D721Med (cell line): ENCODE data around the gene ARHGEF10L.
"Not testable (repeated sequence)": the region's sequence is repeated elsewhere in the genome, so short reads cannot be mapped to it uniquely, and the experiment has no call there.

Experiments
- DNase-seq: peaks from one replicate; pipeline ENCODE4 v3.0.0; 2011; ENCODE audit warnings: low spot score; ENCODE audit not compliant: insufficient read length
- FAIRE-seq: peaks from 2 replicates; lab custom pipeline; 2011; peaks lifted over from hg19 to GRCh38; lab: Jason Lieb, UNC
- TF ChIP-seq, protein P1 (sequence below): IDR thresholded peaks from 2 replicates; pipeline ENCODE4 v1.5.1; 2012; ENCODE audit warnings: mild to moderate bottlenecking, control low read depth; ENCODE audit not compliant: insufficient read depth; ENCODE audit errors: missing control alignments

The ARHGEF10L gene

DNA sequence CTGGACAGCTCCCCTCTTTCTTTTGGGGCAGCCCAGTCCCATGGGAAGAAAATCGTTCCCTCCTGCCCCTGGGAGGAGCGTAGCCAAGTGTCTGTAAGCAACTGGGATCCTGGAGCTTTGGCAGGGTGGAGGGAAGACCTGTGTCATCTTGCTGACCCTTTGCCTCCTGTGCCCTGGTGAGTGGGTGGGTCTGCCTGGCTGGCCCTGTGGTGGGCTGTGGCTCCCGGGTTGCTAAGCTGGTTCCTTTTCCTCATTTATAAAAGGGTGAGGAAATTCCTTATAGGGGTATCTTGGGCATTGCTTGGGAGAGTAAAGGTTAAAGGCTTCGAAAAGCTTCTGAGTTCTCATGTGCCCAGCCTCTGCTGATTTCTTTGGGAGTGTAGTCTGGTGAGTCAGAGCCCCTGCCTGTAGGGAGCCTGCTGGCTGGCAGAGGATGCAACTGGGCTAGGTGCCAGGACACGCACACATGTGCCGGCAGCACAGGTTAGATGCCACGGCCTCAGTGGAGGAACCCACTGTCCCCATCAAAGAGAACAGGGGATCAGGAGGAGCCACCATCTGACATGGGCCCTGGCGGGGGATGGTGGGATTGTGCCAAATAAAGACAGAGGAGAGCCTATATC is 85.2 kb downstream of the ARHGEF10L start:
- no peak for DNase-seq
- FAIRE-seq, result no peak
- TF ChIP-seq, protein P1, sequence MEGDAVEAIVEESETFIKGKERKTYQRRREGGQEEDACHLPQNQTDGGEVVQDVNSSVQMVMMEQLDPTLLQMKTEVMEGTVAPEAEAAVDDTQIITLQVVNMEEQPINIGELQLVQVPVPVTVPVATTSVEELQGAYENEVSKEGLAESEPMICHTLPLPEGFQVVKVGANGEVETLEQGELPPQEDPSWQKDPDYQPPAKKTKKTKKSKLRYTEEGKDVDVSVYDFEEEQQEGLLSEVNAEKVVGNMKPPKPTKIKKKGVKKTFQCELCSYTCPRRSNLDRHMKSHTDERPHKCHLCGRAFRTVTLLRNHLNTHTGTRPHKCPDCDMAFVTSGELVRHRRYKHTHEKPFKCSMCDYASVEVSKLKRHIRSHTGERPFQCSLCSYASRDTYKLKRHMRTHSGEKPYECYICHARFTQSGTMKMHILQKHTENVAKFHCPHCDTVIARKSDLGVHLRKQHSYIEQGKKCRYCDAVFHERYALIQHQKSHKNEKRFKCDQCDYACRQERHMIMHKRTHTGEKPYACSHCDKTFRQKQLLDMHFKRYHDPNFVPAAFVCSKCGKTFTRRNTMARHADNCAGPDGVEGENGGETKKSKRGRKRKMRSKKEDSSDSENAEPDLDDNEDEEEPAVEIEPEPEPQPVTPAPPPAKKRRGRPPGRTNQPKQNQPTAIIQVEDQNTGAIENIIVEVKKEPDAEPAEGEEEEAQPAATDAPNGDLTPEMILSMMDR, result no peak

- TF ChIP-seq, protein P1, result no peak
- no peak for DNase-seq
- FAIRE-seq, result no peak
Measured at GRCh38 chr1:17627239-17628052, 87.9 kb downstream of the ARHGEF10L start.

GRCh38 chr1:17629046-17629445 is 89.5 kb downstream of the ARHGEF10L start:
- FAIRE-seq, DNase-seq: not testable (repeated sequence)

- no peak for DNase-seq
- TF ChIP-seq, protein P1, result no peak
- no peak for FAIRE-seq
Measured at GRCh38 chr1:17629460-17629859, 90.0 kb downstream of the ARHGEF10L start.

GRCh38 chr1:17630048-17630830 is 90.7 kb downstream of the ARHGEF10L start:
- no peak for FAIRE-seq
- DNase-seq, result no peak
- TF ChIP-seq, protein P1, result no peak

GRCh38 chr1:17630986-17631385 is 91.5 kb downstream of the ARHGEF10L start:
- FAIRE-seq, result no peak
- TF ChIP-seq, protein P1, result no peak
- no peak for DNase-seq

DNA sequence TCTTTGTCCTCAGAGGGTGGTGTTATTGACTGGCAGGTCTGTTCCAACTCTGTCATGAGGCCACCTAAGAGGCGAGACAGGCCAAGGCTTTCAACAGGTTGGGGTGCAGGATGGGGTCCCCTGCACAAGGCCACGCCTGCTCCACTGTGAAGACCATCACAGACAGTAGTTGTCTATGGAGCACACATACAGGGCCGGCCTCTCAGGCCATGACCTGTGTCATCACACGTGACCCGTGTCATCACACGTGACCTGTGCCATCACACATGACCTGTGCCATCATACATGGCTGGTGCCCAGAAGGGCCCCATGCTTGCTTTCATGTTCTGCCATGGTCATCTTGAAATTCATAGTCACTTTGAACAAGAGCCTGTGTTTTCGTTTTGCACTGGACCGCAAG is 91.9 kb downstream of the ARHGEF10L start:
- TF ChIP-seq, protein P1, result no peak
- no peak for FAIRE-seq
- no peak for DNase-seq
